Esophagus (tissue), 2 donors: Measurements from ENCODE around the gene RARA. TPM values are rescaled to one million over a fixed set of nuclear protein-coding genes. Genes with fewer than 3 reads are reported as not detected.
A peak's percentile ranks its signal among the peaks of the same experiment; 100 is the strongest.

Source experiments
- H3K27ac ChIP-seq, 2 donors: one replicate each; pipeline ENCODE4 v1.5.1; 2013; ENCODE audit warnings: low read depth in 2 of 2, mild to moderate bottlenecking in 2 of 2, inconsistent platforms in 1 of 2, low read length in 1 of 2, moderate library complexity in 1 of 2
- H3K27me3 ChIP-seq, 2 donors: one replicate each; pipeline ENCODE4 v1.6.1; 2013; ENCODE audit warnings: low read length in 2 of 2, control low read depth in 1 of 2, mild to moderate bottlenecking in 1 of 2; ENCODE audit not compliant: insufficient read depth in 2 of 2, control insufficient read depth in 1 of 2
- H3K36me3 ChIP-seq, 2 donors: one replicate each; pipeline ENCODE4 v1.6.1; 2013; ENCODE audit warnings: low read length in 1 of 2; ENCODE audit not compliant: control insufficient read depth in 2 of 2, insufficient read depth in 2 of 2
- H3K4me1 ChIP-seq, 2 donors: one replicate each; pipeline ENCODE4 v1.6.1; 2013; ENCODE audit warnings: low read length in 1 of 2; ENCODE audit not compliant: control insufficient read depth in 2 of 2, insufficient read depth in 2 of 2
- H3K4me3 ChIP-seq, 2 donors: one replicate each; pipeline ENCODE4 v1.5.1; 2013; ENCODE audit warnings: low read length in 2 of 2, mild to moderate bottlenecking in 2 of 2, low read depth in 1 of 2, moderate library complexity in 1 of 2
- H3K9me3 ChIP-seq, 2 donors: one replicate each; pipeline ENCODE4 v1.6.1; 2013; ENCODE audit warnings: mild to moderate bottlenecking in 2 of 2, low read depth in 1 of 2, low read length in 1 of 2, moderate library complexity in 1 of 2; ENCODE audit not compliant: control insufficient read depth in 2 of 2, insufficient read depth in 1 of 2
- WGBS, 2 donors: extraction: QIAGEN DNeasy Blood & Tissue Kit; methylation state at CpG; one replicate each; pipeline ENCODE4 v1.1.7; 2013; 5-methylcytosine and 5-hydroxymethylcytosine counted together
- polyA plus RNA-seq, 2 donors: library from polyadenylated mRNA; stranded (reverse); fragments of 200-250 nt; gene quantifications; one replicate each; pipeline ENCODE4 v1.2.3, GENCODE V29; 2013
- donor health status: healthy with polysubstance abuse.
- donor health status: Bipolar disorder and iron deficiency.

The RARA gene
- polyA plus RNA-seq, 2 donors = 5.2 to 6.6 TPM

DNA sequence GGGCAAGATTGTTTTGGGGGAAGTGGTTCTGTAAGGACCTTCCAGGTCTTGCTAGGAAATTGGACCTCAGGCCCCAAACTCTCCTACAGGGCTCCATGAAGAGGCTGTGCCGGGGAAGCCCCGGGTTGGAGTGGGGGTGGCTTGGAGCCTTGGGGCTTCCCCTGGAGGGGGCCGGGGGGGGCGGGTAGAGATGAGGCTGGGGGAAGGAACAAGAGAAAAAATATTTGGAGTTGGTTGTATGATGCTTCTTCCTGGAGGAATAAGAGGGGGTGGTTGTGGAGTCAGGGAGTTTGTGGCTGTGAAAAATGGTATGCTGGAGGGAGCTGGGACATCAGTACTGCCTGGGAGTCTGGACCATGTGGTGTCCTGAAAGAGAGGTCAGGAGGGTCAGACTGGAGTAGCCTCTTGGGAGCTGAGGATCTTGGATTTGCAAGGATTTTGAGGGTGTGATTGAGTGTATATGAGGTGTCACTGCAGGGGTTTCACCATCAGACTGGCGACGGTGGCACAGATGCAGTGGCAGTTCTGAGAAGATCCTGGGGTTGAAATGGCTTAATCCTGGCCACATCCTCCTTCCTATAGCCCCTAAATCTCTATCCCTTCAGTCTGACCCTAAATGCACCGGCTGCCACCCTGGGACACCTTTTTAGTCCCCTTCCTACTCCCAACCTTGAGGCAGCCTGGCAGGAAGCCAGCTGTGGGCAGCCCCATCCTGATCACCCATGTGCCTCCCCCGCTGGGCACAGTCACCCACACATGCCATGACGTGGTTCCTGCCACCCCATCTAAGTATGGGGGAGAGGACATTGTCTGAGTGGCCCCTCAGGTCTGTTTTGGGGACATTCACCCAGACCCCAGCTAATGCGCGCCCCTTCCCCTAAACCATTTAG lies 10.9 kb downstream of the RARA start:
- peak overlapping the region; percentile 79 to 90 for H3K27ac ChIP-seq
- 43% methylated on average over 11 of the region's 11 CpGs for WGBS, 2 donors

DNA sequence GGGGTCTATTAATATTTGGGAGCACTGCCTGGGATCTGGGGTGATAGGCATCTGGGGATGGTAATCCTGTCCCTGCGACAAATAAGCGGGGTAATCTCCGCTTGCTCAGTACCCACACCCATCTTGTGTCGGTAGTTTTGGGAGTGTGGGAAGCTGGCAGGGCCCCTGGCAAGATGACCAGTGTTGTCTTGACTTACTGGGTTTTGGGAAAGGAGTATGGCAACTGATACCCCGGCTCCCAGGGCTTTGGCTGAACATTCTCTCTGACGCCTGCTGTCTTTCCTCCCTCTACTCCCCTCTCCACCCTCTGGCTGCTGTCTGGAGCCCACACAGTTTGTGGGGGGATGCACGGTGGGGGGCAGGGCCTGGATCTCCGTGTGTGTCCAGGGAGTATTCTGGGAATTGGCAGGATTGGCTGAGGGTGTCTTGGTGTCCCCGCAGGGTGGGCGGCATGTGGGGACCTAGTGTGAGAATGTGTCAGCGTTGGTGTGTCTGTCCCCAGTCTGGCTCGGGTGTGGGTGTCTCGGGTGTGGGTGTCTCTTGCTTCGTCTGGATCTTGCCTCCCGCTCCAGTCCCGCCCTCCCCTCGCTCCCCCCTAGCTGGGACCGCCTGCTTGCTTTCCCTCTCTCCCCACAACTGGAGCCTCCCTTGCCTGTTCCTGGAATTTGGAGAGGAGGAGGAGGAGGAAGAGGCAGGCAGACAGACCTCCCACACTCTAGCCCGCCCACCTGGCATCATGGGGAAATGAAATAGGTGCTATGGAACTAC lies 12.0 kb downstream of the RARA start:
- peaks cover 0 to 2% of the 10 kb centered on the region in 2 donors for H3K36me3 ChIP-seq
- H3K4me1 ChIP-seq = peaks cover 23 to 61% of the 10 kb centered on the region in 2 donors
- H3K4me3 ChIP-seq = peak overlapping the region; percentile 13 to 37
- peak overlapping the region; percentile 79 to 90 for H3K27ac ChIP-seq
- H3K9me3 ChIP-seq = no peaks in the 10 kb centered on the region
- WGBS, 2 donors = 16 to 32% methylated on average over 18 to 19 of the region's 19 CpGs
- H3K27me3 ChIP-seq = no peaks in the 10 kb centered on the region

More for the DNA sequence above, 10.9 kb downstream of the RARA start:
- Histone ChIP-seq H3K36me3 (peaks cover 0 to 2% of the 10 kb centered on the region in 2 donors), H3K4me1 (peaks cover 24 to 65% of the 10 kb centered on the region in 2 donors), H3K9me3 (no peaks in the 10 kb centered on the region), H3K4me3 (peak overlapping the region; percentile 3 to 56), H3K27me3 (no peaks in the 10 kb centered on the region)

DNA sequence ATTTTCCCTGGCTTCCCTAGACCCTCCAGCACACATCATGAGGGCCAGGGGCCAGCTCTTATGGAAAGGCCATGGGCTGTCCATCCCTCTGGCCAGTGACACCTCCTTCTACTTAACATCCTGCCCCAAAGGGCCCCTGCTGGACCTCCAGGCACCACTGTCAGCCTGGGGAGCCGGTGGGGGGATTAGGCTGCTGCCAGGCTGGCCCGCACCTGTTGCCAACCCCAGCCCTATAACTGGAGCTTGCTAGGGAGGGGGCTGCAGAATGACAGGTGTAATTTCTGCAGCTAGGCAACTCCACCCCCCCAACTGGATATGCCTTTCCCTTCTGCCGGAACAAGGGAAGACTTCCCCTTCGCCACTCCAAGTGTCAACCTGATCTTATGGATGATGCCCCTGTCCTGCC lies 12.5 kb downstream of the RARA start:
- WGBS, 2 donors = 42 to 51% methylated on average over 4 of the region's 4 CpGs

DNA sequence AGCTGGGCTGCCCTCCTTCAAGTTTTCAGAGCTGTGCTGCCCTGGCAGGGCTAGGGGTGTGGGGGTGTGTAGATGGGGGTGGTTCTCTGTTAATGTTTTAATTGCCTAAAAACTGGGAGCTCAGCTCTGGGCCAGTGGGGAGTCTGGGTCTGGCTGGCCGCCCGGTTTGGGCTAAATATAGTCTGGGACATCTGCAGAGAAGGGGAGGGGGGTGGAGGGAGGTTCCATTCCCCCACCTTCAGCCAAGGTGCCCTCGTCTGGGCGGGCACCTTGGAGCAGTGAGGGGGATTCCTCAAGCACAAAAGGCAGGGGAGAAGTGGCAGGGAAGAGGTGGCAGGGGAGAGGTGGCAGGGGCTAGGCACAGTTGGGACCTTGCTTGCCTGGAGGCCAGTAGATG lies 13.0 kb downstream of the RARA start:
- Histone ChIP-seq H3K36me3 (peaks cover 0 to 2% of the 10 kb centered on the region in 2 donors), H3K9me3 (no peaks in the 10 kb centered on the region), H3K4me1 (peaks cover 16 to 61% of the 10 kb centered on the region in 2 donors), H3K27ac (peak overlapping the region; percentile 79 to 90), H3K27me3 (no peaks in the 10 kb centered on the region), H3K4me3 (peak overlapping the region; percentile 20 to 37)
- 13 to 19% methylated on average over 4 of the region's 4 CpGs for WGBS, 2 donors

More for the DNA sequence above, 12.5 kb downstream of the RARA start:
- H3K4me1 ChIP-seq = peaks cover 20 to 61% of the 10 kb centered on the region in 2 donors
- peak overlapping the region; percentile 13 to 37 for H3K4me3 ChIP-seq
- peak overlapping the region; percentile 79 to 90 for H3K27ac ChIP-seq
- peaks cover 0 to 2% of the 10 kb centered on the region in 2 donors for H3K36me3 ChIP-seq
- no peaks in the 10 kb centered on the region for H3K27me3 ChIP-seq
- no peaks in the 10 kb centered on the region for H3K9me3 ChIP-seq

DNA sequence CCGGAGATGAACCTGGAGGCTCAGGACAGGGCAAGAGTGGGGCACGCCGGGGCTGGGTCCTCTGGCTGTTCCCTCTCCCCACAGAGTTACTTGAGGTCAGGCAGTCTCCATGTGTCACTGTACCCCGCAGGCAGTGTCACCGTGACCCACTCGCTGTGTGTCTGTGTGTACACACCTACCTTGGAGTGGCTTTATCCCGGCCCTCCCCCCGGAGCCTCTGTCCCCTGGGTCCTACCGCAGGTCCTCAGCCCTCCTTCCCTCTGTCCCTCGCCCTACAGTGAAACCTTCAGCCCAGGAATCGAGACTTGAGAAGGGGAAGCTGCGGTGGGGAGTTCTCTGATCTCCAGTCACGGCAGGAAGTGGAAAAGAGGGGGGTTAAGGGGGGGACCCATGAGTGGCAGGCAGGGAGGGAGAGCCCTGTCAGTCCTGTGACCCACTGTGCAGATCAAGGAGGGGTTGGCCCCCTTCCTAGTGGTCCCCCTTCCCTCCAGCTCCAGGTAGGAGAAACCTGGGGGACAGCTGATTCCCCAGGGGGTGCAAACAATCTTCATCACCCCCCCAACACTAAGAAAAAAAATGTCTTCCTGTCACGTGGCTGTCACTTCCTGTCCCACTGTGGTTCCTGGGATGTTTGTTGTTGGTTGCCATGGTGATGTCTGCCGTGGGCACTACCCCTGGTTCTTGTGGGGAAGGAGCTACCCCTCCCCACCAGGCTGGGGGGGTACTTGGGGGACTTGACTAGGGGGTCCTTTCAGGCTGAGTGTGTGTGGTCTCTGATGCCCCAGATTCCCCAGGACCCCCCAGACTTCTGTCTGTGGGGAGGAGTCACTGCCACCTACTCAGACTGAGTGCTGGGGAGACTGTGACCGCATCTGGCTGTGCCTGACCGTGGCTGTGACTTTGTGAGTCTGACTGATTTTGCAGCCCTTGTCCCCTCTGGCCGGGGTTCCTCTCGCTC lies 13.7 kb downstream of the RARA start:
- H3K9me3 ChIP-seq = no peaks in the 10 kb centered on the region
- H3K4me1 ChIP-seq = peaks cover 15 to 55% of the 10 kb centered on the region in 2 donors
- H3K27me3 ChIP-seq = no peaks in the 10 kb centered on the region
- H3K4me3 ChIP-seq = peak overlapping the region; percentile 20 to 37
- H3K36me3 ChIP-seq = peaks cover 0 to 2% of the 10 kb centered on the region in 2 donors
- H3K27ac ChIP-seq = peak overlapping the region; percentile 79 to 90
- WGBS, 2 donors = 17 to 24% methylated on average over 19 of the region's 19 CpGs

DNA sequence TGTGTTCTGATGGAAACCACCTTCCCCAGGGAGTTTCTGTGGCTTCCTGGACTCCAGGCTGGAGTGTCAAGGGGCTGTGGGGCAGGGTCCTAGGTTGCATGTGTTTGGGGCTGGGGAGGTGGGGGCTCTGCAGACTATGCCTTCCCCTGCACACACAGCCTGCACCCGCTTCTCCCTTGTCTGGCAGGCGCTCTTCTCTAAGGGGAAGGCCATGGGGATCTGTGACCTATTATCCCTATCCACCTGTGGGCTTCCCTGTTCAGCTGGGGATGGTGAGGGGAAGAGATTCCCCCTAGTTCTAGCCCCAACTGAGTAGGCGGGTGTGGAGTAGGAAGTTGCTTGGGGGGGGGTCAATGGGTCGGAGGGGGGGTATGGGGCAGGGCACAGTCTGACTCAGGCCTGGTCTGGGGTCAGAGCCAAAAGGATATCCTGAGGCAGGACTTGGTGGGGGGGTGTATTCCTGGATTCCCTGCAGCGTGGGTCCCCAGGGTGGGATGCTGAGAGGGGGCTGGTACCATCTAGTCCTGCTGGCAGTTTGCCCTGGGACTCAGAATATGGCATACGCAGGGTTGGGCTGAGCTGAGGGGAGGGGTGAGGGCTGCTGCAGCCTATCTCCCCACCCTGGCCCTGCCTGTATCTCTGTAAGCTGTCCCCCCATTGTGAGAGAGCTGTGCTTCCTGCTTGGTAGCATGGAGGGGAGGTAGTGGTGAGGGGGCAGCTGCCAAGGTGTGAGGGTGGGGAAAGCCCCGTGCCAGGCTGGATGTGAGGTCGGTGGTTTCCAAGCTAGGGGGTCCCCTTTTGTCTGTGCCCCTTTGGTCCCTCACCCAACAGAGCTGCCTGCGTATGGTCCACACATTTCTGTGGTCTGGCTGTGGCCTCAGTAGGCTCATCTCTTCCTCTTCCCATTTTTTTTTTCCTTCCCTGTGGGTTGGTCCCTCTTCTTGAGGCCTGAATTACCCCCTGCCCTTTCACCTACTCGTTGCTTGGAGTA lies 14.7 kb downstream of the RARA start:
- Histone ChIP-seq H3K27ac (peak overlapping the region; percentile 79 to 90), H3K9me3 (no peaks in the 10 kb centered on the region), H3K4me3 (no peak overlapping the region), H3K27me3 (no peaks in the 10 kb centered on the region), H3K4me1 (peaks cover 17 to 55% of the 10 kb centered on the region in 2 donors), H3K36me3 (peaks cover 0 to 2% of the 10 kb centered on the region in 2 donors)
- 39 to 41% methylated on average over 10 of the region's 10 CpGs for WGBS, 2 donors

DNA sequence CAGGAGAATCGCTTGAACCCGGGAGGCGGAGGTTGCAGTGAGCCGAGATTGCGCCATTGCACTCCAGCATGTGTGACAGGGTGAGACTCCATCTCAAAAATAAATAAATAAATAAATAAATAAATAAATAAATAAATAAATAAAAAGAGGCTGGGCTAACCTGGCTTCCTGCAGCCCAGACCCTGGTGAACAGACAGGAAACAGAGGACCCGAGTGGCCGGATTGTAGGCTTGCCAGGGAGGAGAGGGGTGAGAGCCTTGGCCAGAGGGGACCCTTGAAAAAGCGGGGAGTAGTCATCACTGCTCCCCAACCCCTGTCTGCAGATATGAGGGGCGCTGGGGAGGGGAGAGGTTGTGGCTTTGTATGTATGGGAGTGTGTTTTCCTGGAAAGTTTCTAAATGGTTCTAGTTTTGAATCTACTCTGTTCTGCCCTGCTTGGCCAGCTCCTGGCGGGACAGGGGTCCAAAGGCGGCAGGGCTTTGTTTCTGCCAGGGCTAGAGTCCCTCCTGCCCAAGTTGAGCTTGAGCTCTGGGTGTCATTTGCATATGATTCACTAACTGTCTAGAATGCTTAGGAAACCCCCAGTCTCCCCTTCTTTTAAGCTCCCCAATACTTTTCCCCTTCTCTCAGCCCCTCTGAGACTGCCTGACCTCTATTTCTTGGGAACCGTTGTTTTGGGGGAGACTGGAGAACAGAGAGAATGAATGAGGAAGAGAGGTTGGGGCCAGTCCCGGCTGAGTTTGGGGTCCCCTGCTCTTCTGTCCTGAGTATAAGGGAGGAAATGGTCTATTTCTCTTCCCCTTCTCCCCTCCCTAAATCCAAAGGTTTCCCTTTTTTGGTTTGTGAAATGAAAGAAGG lies 16.4 kb downstream of the RARA start:
- WGBS, 2 donors = 78 to 80% methylated on average over 13 of the region's 13 CpGs
- no peak overlapping the region for H3K4me3 ChIP-seq

More for the DNA sequence above, 16.4 kb downstream of the RARA start:
- Histone ChIP-seq H3K9me3 (no peaks in the 10 kb centered on the region), H3K27me3 (no peaks in the 10 kb centered on the region), H3K27ac (peak overlapping the region; percentile 38 to 45), H3K4me1 (peaks cover 17 to 51% of the 10 kb centered on the region in 2 donors), H3K36me3 (peaks cover 0 to 2% of the 10 kb centered on the region in 2 donors)
